HG03108 (cell line): Measurements from ENCODE around the gene ACOX2.
A peak's percentile ranks its signal among the peaks of the same experiment; 100 is the strongest.

Source experiments
- ATAC-seq: cut with Tn5 transposase; IDR thresholded peaks from one replicate; pipeline ENCODE4 v1.9.1; 2021; ENCODE audit warnings: moderate library complexity; ENCODE audit not compliant: unreplicated experiment

The ACOX2 gene

DNA sequence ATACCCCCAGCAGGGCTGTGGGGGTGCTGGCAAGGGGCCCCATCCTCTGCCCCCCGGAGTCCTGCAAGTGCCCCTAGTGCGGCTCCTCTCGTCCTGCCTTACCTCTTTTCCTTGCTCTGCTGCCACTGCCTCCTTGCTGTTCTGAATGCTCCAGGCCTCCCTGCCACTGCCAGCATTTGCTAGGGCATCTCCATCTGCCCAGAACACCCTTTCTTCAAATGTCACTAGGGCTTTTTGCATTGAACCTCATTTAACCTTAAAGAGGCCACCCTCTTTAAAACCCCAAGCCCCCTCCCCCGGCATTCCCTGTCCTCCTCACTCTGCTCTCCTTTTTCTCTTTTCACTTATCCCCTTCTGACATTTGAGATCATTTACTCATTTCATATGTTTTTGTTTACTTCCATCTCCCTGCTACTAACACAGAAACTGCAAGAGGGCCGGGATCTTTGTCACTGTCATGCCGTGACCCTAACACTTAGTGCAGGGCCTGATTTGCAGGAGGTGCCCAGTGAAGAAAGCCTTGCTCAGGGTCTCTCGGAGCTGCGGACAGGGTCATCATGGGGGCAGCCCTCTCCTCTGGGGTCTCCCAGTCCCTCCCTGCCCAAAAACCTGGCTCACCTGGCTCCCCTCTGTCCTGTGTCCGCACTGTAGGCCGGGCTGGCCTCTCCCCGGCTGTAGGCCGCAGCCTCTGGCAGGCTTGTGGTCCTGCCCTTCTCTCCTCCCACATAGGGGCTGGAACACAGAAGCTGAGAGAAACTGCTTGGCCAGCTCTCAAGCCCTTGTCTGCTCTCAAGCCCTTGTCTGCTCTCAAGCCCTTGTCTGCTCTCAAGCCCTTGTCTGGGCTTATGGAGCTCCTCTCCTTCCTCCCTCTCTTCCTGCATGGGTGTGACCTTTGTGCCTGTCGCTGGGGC lies at the start of gene ACOX2:
Gene ACOX2, minus strand, starts transcription at position 690 of the 911 bp plus-strand sequence. CDS start 2,084 bp downstream, outside the sequence.
- ATAC-seq = no peak

GRCh38 chr3:58585994-58586393 lies 49.0 kb upstream of the ACOX2 start:
- ATAC-seq = no peak

GRCh38 chr3:58585005-58585786 lies 48.2 kb upstream of the ACOX2 start:
- peak; percentile 69 for ATAC-seq

DNA sequence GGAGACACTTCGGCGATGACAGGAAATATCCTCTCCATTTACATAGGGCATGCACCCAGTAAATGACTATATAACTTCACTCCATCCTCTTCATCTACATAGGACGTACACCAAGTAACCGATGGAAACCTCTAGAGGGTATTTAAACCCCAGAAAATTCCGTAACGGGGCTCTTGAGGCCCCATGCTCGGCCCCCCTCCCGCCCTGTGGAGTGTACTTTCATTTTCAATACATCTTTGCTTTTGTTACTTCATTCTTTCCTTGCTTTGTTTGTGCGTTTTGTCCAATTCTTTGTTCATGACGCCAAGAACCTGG lies 47.7 kb upstream of the ACOX2 start:
- ATAC-seq = no peak

- no peak for ATAC-seq
Observed at GRCh38 chr3:58581328-58582091, 44.5 kb upstream of the ACOX2 start.

- ATAC-seq = no peak
Observed at GRCh38 chr3:58580826-58581327, 43.9 kb upstream of the ACOX2 start.

DNA sequence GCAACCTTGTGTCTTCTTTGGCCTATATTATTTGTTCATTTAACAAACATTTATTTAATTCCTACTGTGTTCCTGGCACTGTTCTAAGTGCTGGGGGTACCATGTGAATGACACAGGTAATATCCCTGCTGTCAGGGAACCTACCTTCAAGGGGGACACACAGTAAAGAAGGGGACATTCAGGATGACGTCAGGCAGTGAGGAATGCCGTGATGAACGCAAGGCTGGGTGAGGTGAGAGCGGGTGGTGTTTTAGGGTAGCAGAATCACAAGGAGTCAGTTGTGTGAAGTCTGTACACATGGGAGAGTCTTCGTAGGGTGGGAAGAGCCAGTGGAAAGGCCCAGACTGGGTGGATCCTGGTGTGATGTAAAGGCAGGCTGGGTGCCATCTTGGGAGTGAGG lies 41.9 kb upstream of the ACOX2 start:
- ATAC-seq = no peak

GRCh38 chr3:58577269-58577821 lies 40.4 kb upstream of the ACOX2 start, which contains the start of gene FAM107A:
FAM107A (minus strand) TSS chr3:58577391; CDS start chr3:58569860, 7,531 bp downstream.
- no peak for ATAC-seq

GRCh38 chr3:58576716-58577115 lies 39.7 kb upstream of the ACOX2 start:
- ATAC-seq = no peak

DNA sequence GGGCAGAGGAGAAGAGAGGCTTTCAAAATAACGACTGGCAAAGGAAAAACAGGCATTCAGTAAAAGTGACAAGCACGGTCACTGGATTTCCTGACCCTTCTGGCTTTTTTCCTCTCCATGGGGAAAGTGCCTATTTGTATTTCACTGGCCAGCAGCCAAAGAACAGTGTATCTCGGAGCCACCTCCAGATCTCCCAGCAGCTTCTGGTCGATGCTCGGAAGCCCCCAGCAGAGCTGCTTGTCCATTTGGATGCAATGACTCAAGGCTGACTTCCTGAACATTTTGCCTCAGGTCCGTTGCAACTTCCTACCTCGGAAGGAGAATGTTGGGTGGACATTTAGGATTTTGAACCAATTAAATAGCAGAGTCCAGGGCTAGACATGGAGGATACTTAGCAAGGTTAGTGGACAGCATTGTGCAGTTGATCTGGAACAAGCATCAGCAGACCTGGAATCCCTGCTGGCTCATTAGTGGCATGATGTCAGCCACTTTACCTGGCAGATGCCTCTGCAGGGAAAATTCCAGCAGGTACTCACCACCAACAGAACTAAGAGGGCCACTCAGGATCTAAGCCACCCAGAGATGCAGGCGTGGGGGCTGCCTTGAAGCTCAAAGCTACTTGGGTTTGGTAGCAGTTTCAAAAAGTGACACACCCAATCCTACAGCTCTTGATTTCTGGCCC lies 39.1 kb upstream of the ACOX2 start:
- no peak for ATAC-seq

GRCh38 chr3:58574682-58575081 lies 37.7 kb upstream of the ACOX2 start:
- no peak for ATAC-seq

DNA sequence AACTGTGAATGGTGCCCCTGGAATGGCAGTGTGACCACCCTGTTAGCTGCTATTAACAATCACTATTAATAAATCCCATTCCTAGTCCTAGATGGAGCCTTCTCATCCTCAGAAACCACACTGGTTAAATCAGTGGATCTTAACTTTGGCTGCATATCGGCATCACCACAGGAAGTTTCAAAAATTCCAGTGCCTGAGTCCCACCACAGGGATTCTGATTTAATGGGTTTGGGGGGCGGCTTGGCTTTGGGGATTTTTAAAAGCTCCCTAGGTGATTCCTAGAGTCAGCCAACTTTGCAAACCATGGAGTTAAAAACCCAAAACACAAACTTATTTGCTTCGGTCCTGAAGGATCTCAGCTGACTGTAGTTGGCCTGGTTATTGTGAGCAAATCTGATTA lies 37.1 kb upstream of the ACOX2 start:
- no peak for ATAC-seq

- no peak for ATAC-seq
Observed at GRCh38 chr3:58573640-58574039, 36.6 kb upstream of the ACOX2 start.

- no peak for ATAC-seq
Observed at GRCh38 chr3:58572634-58573230, 35.7 kb upstream of the ACOX2 start.

GRCh38 chr3:58572013-58572633 lies 35.1 kb upstream of the ACOX2 start:
- no peak for ATAC-seq

- no peak for ATAC-seq
Observed at GRCh38 chr3:58570851-58571250, 33.9 kb upstream of the ACOX2 start.

- ATAC-seq = no peak
Observed at GRCh38 chr3:58569287-58570001, 32.5 kb upstream of the ACOX2 start.

DNA sequence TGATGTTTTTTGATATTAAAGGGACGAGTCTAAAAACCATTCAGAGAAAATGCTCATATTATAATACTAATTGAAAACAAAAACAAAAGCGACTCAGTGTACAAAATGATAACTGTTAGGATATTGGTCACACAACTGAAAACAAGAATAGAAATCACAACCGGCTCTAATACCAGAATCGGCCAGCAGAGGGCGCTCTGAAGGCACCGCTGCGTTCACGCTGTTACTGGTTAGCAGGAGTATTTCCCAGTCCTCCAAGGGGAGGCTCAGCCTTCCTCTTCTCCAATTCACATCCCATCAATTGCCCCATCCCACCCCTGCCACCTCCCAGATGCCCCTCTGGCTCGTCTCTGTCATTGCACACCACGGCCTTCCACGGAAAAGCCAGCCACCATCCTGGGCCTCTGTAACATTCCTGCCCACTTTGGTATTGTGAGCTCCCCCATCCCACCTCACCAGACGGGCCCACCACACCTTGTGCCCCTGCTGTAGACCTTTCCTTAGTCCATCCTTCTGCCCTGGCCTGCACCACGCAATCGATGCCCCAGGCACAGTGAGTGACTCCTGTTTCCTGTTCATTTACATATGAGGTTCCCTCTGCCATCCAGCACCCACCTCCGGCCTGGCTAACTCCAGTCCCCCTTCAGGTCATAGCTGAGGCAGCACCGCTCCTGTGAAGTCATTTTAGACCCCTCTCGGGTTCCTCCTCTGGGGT lies 31.7 kb upstream of the ACOX2 start:
- no peak for ATAC-seq
